Testis (tissue), 3 donors: ENCODE measurements around the gene SLAMF8. TPM values are rescaled to one million over a fixed set of nuclear protein-coding genes. Genes with fewer than 3 reads are reported as not detected.

Experiments used
- DNase-seq: peaks from one replicate; pipeline ENCODE4 v3.0.0-alpha.2; 2019
- H3K27ac ChIP-seq, 2 donors: fragments of 200-600 bp; sonication (generic); one replicate each; pipeline ENCODE4 v1.5.1; 2019
- H3K27me3 ChIP-seq: fragments of 200-600 bp; sonication (generic); one replicate; pipeline ENCODE4 v1.5.1; 2019
- H3K36me3 ChIP-seq: fragments of 200-600 bp; sonication (generic); one replicate; pipeline ENCODE4 v1.5.1; 2017; ENCODE audit warnings: low read depth; ENCODE audit errors: missing control alignments
- H3K4me1 ChIP-seq: fragments of 200-600 bp; sonication (generic); one replicate; pipeline ENCODE4 v1.5.1; 2019
- H3K4me3 ChIP-seq, 2 donors: fragments of 200-600 bp; sonication (generic); one replicate each; pipeline ENCODE4 v1.5.1; 2017 to 2019
- H3K9me3 ChIP-seq: fragments of 200-600 bp; sonication (generic); one replicate; pipeline ENCODE4 v1.5.1; 2017
- CTCF ChIP-seq, 3 experiments: fragments of 450-650 bp in 2 of 3; fragments of 200-600 bp in 1 of 3; sonication (generic) in 1 of 3; IDR thresholded peaks; one replicate each; pipeline ENCODE4 v1.5.1; 2016 to 2019; ENCODE audit warnings: antibody characterized with exemption in 3 of 3, mild to moderate bottlenecking in 2 of 3, moderate library complexity in 1 of 3
- POLR2A ChIP-seq: fragments of 450-650 bp; IDR thresholded peaks from one replicate; pipeline ENCODE4 v1.6.1; 2017; ENCODE audit warnings: antibody characterized with exemption, mild to moderate bottlenecking, moderate library complexity
- WGBS, 2 donors: methylation state at CpG; one replicate each; pipeline ENCODE4 v1.1.5; 2018; 5-methylcytosine and 5-hydroxymethylcytosine counted together
- intact Hi-C: fragments of 100-400 bp; cut with DNase I; formaldehyde crosslinking; loops from one replicate; pipeline ENCODE4 v1.15.1; 2023; ENCODE audit warnings: low total_unique reads
- polyA plus RNA-seq: library from polyadenylated mRNA; stranded (reverse); fragments of 350-450 nt; fragmentation: Illumina TruSeq; extraction: RNeasy Lipid Tissue Mini Kit (QIAGEN cat#74804); gene quantifications from one replicate; pipeline ENCODE4 v1.2.3, GENCODE V29; 2014; ENCODE audit warnings: low read depth, low replicate concordance; ENCODE audit not compliant: insufficient read depth
- total RNA-seq, 2 donors: library from RNA; depleted of rRNA; stranded (reverse); fragments of >200 nt; gene quantifications; one replicate each; pipeline ENCODE4 v1.2.3, GENCODE V29; 2016

SLAMF8 gene
- total and polyA plus RNA-seq, 3 donors from 2014 or later: 0.47 to 5.3 (median 0.74) TPM

GRCh38 chr1:159835356-159835755 is 8.7 kb downstream of the SLAMF8 start:
- Histone ChIP-seq H3K27me3 (no peaks in the 10 kb centered on the region), H3K4me1 (no peaks in the 10 kb centered on the region), H3K36me3 (no peaks in the 10 kb centered on the region), H3K27ac (no peak overlapping the region), H3K9me3 (no peaks in the 10 kb centered on the region), H3K4me3 (no peak overlapping the region)
- WGBS, 2 donors: 53% methylated on average over 3 of the region's 3 CpGs
- intact Hi-C loops: no loop called here
- TF ChIP-seq POLR2A (no peak), CTCF (IDR thresholded peaks at IDR 0.05) (no peak)
- no peak for DNase-seq

- no peak for DNase-seq
- Histone ChIP-seq H3K27me3 (no peaks in the 10 kb centered on the region), H3K9me3 (no peaks in the 10 kb centered on the region), H3K27ac (no peak overlapping the region), H3K4me1 (no peaks in the 10 kb centered on the region), H3K4me3 (no peak overlapping the region), H3K36me3 (no peaks in the 10 kb centered on the region)
- 81 to 85% methylated on average over 8 of the region's 8 CpGs for WGBS, 2 donors
- intact Hi-C loops: no loop called here
- TF ChIP-seq POLR2A (no peak), CTCF (IDR thresholded peaks at IDR 0.05) (no peak)
Measured at GRCh38 chr1:159835862-159836525, 9.3 kb downstream of the SLAMF8 start.

- Histone ChIP-seq H3K36me3 (no peaks in the 10 kb centered on the region), H3K27ac (no peak overlapping the region), H3K4me3 (no peak overlapping the region), H3K27me3 (no peaks in the 10 kb centered on the region), H3K9me3 (no peaks in the 10 kb centered on the region), H3K4me1 (no peaks in the 10 kb centered on the region)
- TF ChIP-seq CTCF (IDR thresholded peaks at IDR 0.05) (no peak), POLR2A (no peak)
- WGBS, 2 donors: 85 to 88% methylated on average over 1 of the region's 1 CpG
- DNase-seq: no peak
- intact Hi-C loops: no loop called here
Measured at GRCh38 chr1:159838715-159839114, 12.0 kb downstream of the SLAMF8 start.

- no peaks in the 10 kb centered on the region for H3K27me3 ChIP-seq
- intact Hi-C loops: no loop called here
- no peak for TF ChIP-seq CTCF (IDR thresholded peaks at IDR 0.05)
- TF ChIP-seq POLR2A: no peak
- WGBS, 2 donors: 88 to 92% methylated on average over 5 of the region's 5 CpGs
- no peak overlapping the region for H3K4me3 ChIP-seq
- no peak overlapping the region for H3K27ac ChIP-seq
- DNase-seq: no peak
- no peaks in the 10 kb centered on the region for H3K4me1 ChIP-seq
- no peaks in the 10 kb centered on the region for H3K36me3 ChIP-seq
- H3K9me3 ChIP-seq: no peaks in the 10 kb centered on the region
Measured at GRCh38 chr1:159839116-159839849, 12.6 kb downstream of the SLAMF8 start.
